ENCODE results near the gene CCR6. TPM values are rescaled to one million over a fixed set of nuclear protein-coding genes. Genes with fewer than 3 reads are reported as not detected.

Gene CCR6
- total and polyA plus RNA-seq, 2 of the 8 experiments (the other 6 are each of a cell fraction or from before 2014, with no cell fraction given), result 0.06 TPM; not detected in 1

DNA sequence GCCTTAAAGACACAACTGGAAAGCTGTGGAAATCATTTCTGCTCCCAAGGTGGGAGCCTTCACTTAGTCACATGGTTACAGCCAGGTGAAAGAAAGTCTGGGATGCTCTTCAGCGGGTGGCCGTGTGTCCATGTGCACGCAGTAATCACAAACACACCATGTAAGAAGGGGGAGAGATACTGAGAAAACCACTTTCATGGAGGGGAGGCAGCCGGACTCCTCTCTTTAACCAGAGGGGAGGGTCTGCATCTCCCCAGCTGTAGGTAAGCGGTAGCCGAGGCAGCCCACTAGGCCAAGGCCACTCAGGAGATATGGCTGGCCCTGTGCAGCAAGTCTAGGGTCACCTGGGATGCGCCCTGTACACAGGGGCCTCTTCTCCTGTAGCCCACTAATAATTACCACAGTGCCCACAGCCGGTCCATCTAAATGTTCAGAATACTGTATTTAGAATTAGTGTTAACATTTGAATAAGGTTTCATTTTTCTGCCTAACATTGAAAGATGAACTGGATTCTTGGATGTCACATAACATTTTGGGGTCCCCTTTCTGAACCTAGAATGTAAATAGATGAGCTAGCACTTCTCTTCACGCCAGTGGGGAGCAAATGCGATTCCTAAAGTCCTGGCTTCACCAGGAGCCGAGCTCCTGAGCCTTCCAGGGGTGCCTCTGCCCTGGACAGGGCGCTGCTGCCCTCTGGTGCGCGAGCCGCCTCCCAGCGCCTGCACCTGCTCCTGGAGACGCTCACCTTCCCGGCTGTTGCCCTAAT, 19.0 kb downstream of the CCR6 start (continued):
- TF ChIP-seq MAX (IDR thresholded peaks at IDR 0.05) (peak; percentile 56), CTBP2 (IDR thresholded peaks at IDR 0.05; ENCODE audit: borderline replicate concordance, insufficient read depth, insufficient read length, low read length) (no peak), KDM1A (IDR thresholded peaks at IDR 0.05; ENCODE audit: borderline replicate concordance, low read length) (no peak), GABPA (IDR thresholded peaks at IDR 0.05; ENCODE audit: borderline replicate concordance, insufficient read depth, low read length) (no peak; the same call in 1 of the 2 replicates), EP300 (IDR thresholded peaks at IDR 0.05; ENCODE audit: borderline replicate concordance in 1 of 2, low read depth in 2 of 2, low read length in 2 of 2) (peak in 1 of 2 experiments; percentile 29; a peak in 1 of 3 replicates), USF2 (IDR thresholded peaks at IDR 0.05; ENCODE audit: low read length) (no peak)

Measured in H1 (cell line).